Activated CD4-positive, alpha-beta memory T cell treated with anti-CD3 and anti-CD28 coated beads, Interleukin-2, amount 10 ng/mL, durations not matched to agents 7 days and 5 days (primary cell): ENCODE measurements around the gene PIF1. TPM values are rescaled to one million over a fixed set of nuclear protein-coding genes. Genes with fewer than 3 reads are reported as not detected.

Experiments used
- CTCF ChIA-PET: fragments of 350-600 bp; sonication (Branson Sonifier 250); formaldehyde crosslinking; loops from one replicate; lab custom pipeline; 2021; ENCODE audit warnings: antibody characterized with exemption, inconsistent platforms; lab: Charles Lee
- POLR2A ChIA-PET: fragments of 350-600 bp; sonication (Branson Sonifier 250); formaldehyde crosslinking; loops from one replicate; lab custom pipeline; 2021; ENCODE audit warnings: antibody characterized with exemption; lab: Charles Lee
- DNase-seq: peaks from one replicate; pipeline ENCODE4 v3.0.0-alpha.2; 2020
- H3K27ac Mint-ChIP-seq: one replicate; pipeline ENCODE4 v1.8.0; 2021; ENCODE audit warnings: mild to moderate bottlenecking, mixed read lengths
- H3K27me3 Mint-ChIP-seq: one replicate; pipeline ENCODE4 v1.8.0; 2021; ENCODE audit warnings: mixed read lengths
- H3K36me3 Mint-ChIP-seq: one replicate; pipeline ENCODE4 v1.8.0; 2021; ENCODE audit warnings: low read depth, mixed read lengths
- H3K4me1 Mint-ChIP-seq: one replicate; pipeline ENCODE4 v1.8.0; 2021; ENCODE audit warnings: mixed read lengths
- H3K4me3 Mint-ChIP-seq: one replicate; pipeline ENCODE4 v1.8.0; 2021; ENCODE audit warnings: mild to moderate bottlenecking, mixed read lengths
- H3K9me3 Mint-ChIP-seq: one replicate; pipeline ENCODE4 v1.8.0; 2021; ENCODE audit warnings: mixed read lengths
- total RNA-seq, 2 experiments: library from RNA; stranded (reverse); gene quantifications; one replicate each; pipeline ENCODE4 v1.2.3, GENCODE V29; 2021

PIF1 gene
- total RNA-seq, 2 experiments from 2014 or later = 46.1 to 49.1 TPM

DNA sequence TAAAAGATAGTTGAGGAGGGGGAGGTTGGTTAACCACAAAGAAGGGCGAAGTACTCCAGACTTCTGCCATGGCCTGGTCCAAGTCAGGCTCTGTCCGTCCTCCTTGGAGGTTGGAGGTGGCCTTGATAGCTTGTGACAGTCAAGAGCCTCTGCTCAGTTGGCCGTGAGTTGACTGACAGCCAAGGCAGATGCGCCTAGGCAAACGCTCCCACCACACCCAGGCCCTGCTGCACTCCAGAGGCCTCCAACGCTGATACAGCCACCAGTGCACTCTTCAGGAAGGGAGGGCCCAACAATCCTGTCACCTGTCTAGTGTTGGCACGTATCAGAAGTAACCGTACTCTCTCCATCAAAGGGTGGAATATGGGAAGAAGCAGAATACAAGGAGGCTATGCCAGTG is 59.4 kb downstream of the PIF1 start:
- Mint-ChIP-seq H3K4me3 (no peak overlapping the region), H3K27me3 (peaks cover 2% of the 10 kb centered on the region), H3K36me3 (no peaks in the 10 kb centered on the region), H3K27ac (no peak overlapping the region), H3K4me1 (peaks cover 10% of the 10 kb centered on the region), H3K9me3 (no peaks in the 10 kb centered on the region)
- DNase-seq = no peak
- CTCF ChIA-PET = interaction anchor here (1.4 kb wide), 1 partner anchor 79 kb away, joined by 3 read pairs; no protein-coding TSS in a partner anchor
- POLR2A ChIA-PET = no interaction called here

Other genes starting within 250 kb of the PIF1 start
- not detected for gene RBPMS2, start 50.1 kb downstream of the PIF1 start, total RNA-seq
- 10 to 100 TPM; 32.9 to 33.1 TPM for gene PLEKHO2, start 16.3 kb upstream of the PIF1 start, total RNA-seq
- 10 to 100 TPM; 14.2 to 15.1 TPM for gene ANKDD1A, start 86.3 kb upstream of the PIF1 start, total RNA-seq
- gene SPG21, start 164.3 kb upstream of the PIF1 start, total RNA-seq = 10 to 100 TPM; 55.6 to 57.2 TPM
- gene MTFMT, start 204.0 kb upstream of the PIF1 start, total RNA-seq = 10 to 100 TPM; 13.3 to 15.5 TPM
- not detected for gene SLC51B, start 219.7 kb upstream of the PIF1 start, total RNA-seq
- not detected for gene RASL12, start 242.3 kb upstream of the PIF1 start, total RNA-seq